ENCODE data around the gene POLR1B.
"Not testable (repeated sequence)": the region's sequence is repeated elsewhere in the genome, so short reads cannot be mapped to it uniquely, and the experiment has no call there.

Gene POLR1B

DNA sequence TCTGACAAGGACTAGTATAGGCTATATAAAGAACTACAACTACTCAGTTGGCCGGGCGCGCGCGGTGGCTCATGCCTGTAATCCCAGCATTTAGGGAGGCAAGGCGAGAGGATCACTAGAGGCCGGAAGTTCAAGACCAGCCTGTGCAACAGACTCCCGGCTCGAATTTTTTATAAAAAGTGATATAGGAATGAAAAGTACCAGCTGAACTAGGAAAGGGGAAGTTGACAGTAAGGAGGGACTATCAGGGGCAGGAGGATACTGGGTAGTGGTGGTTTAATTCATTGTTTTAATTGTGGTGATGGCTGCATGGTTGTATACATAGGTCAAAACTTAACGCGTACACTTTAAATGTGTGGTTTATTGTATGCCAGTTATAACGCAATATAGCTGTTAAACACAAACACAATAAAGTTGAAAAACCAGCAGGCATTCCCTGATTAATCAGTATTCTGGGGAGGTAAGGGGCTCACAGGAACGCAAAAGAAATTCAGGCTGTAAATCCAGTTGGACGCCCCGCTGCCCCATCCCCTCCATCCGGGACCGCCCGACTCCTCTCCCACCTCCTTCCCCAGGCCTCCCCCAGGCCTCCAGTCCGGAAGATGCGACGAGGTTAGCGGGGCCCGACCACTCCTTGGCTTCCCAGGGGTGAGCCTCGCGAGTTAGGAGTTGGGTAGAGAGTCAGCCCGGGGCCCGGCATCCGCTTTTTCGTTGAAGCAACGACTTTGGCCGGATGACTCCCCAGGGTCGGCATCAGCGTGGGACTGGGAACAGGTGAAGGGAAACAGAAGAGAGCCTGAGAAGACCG, 746 bp upstream of the POLR1B start:
- DNase-seq: peak in 1 of 2 donors; percentile 90

- DNase-seq: no peak
Measured at GRCh38 chr2:112542984-112543661, 858 bp downstream of the POLR1B start.

DNA sequence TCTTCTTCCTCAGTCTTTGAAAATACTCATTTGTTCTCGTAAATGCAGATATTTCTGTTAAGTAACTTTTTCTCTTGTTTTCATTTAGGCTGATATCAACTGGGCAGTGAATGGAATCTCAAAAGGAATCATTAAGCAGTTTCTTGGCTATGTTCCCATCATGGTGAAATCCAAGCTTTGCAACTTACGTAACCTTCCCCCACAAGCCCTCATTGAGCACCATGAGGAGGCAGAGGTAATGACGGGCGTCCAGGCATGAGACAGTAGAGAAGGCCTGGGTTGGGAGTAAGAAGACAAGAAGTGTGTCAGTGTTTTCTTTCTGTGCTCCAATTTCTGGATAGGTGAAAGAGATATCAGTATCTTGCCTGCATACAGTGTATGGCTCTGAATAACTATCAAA, 5.1 kb downstream of the POLR1B start:
- no peak for DNase-seq

GRCh38 chr2:112548980-112549379, 6.7 kb downstream of the POLR1B start:
- DNase-seq: no peak

- no peak for DNase-seq
Measured at GRCh38 chr2:112566104-112566503, 23.8 kb downstream of the POLR1B start.

DNA sequence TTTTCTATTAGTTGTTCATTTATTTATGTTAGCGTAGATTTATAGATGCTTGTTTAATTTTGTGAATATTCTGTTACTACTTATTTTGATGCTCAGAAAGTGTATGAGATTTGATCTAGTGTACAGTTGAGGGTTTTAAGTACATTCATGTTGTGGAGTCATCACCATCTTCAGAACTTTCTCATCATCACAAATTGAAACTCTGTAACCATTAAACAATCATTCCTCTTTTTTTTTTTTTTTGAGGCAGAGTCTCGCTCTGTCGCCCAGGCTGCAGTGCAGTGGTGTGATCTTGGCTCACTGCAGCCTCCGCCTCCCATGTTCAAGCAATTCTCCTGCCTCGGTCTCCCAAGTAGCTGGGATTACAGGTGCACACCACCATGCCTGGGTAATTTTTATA, 24.2 kb downstream of the POLR1B start:
- DNase-seq: not testable (repeated sequence)

GRCh38 chr2:112572005-112572404, 29.7 kb downstream of the POLR1B start:
- no peak for DNase-seq

DNA sequence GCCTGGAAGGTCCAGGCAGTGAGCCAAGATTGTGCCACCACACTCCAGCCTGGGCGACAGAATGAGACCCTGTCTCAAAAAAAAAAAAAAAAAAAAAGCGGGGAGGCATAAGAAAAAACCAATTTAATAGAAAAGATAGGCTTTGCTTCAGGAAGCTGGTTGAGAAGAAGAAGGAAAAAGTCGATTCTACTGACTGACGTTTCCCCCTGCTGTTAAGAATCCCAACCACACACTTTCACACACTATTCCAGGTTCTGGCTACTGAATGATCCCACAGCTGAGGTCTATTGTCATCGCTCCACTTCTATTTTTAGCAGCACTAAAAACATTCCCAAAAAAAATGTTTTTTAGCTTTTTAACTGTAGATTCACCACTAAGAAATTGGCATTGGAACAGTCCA, 35.5 kb downstream of the POLR1B start:
- no peak for DNase-seq

- DNase-seq: no peak
Measured at GRCh38 chr2:112579241-112579640, 37.0 kb downstream of the POLR1B start.

DNA sequence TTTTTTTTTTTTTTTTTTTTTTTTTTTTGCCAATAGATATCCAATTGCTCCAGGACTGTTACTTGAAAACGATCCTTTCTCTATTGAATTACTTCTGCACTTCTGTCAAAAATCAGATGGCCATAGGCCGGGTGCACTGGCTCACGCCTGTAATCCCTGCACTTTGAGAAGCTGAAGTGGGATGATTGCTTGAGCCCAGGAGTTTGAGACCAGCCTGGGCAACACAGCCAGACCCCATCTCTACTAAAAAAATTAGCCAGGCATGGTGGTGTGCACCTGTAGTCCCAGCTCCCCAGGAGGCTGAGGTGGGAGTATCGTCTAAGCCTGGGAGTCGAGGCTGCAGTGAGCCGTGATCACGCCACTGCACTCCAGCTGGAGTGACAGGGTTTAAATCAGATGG, 37.8 kb downstream of the POLR1B start:
- no peak for DNase-seq

- peak in 1 of 2 donors; percentile 64 for DNase-seq
Measured at GRCh38 chr2:112582314-112582746, 40.1 kb downstream of the POLR1B start.

- DNase-seq: peak in 1 of 2 donors; percentile 7
Measured at GRCh38 chr2:112583497-112584133, 41.4 kb downstream of the POLR1B start.

- peak; percentile 94 to 99 for DNase-seq
Measured at GRCh38 chr2:112584134-112584890, 42.0 kb downstream of the POLR1B start, which contains the start of gene CHCHD5. Gene CHCHD5 (plus strand): TSS chr2:112584609. CDS start chr2:112584648, 39 bp downstream.

DNA sequence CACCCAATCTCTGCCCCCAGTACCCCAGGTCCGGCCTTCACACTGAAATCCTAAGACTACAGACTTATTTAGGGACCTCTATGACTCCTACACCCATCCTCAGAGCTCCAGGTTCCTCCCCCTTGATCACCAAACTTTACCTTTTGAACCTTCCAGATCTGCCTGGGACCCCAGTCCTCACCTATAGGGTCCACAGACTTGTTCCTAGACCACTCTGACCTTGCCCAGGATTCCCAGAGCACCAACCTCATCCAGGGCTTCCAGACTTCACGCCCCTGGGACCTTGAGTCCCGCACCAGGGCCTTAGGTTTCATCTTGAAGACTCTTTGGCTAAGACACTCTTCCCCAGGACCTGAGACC, 42.6 kb downstream of the POLR1B start:
- no peak for DNase-seq

- no peak for DNase-seq
Measured at GRCh38 chr2:112585400-112585799, 43.1 kb downstream of the POLR1B start.

DNA sequence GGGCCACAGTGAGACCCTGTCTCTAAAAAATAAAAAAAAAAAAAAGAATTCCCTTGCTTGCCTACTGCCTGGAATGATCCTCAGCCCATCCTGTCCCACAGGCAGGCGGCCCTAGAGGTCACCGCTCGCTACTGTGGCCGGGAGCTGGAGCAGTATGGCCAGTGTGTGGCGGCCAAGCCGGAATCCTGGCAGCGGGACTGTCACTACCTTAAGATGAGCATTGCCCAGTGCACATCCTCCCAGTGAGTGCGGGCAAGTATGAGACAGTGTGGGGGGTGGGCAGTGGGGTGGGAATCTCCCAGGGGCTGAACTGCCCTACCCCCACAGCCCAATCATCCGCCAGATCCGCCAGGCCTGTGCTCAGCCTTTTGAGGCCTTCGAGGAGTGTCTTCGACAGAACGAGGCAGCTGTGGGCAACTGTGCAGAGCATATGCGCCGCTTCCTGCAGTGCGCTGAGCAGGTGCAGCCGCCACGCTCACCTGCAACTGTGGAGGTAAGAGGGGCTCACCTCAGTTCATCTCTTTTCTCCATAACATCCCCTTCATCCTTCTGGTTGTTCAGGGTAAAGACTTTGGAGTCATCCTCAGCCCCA, 43.7 kb downstream of the POLR1B start:
- no peak for DNase-seq

DNA sequence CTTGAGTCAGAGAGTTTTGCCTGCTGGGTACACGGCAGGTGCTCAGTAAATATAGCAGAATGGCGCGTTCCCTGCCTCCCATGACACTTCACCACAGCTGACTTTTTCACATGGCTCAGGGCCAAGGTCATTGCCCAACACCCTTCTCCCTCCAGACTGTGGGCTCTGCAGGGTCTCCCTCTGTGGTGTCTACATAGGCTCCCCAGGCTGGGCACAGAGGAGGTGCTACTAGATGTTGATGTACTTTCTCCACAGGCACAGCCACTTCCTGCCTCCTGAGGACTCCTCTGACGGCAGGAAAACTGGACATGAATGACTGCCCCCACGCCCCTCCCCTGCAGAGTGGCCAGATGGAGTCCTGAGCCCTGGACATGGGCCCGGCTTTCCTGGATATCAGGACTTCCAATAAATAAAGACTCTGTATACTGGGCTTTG, 46.4 kb downstream of the POLR1B start:
- DNase-seq: no peak

GRCh38 chr2:112591413-112591812, 49.1 kb downstream of the POLR1B start:
- DNase-seq: no peak

- DNase-seq: no peak
Measured at GRCh38 chr2:112593736-112594135, 51.5 kb downstream of the POLR1B start.

GRCh38 chr2:112597537-112598322, 55.5 kb downstream of the POLR1B start:
- DNase-seq: no peak

- no peak for DNase-seq
Measured at GRCh38 chr2:112600634-112601033, 58.4 kb downstream of the POLR1B start.

DNA sequence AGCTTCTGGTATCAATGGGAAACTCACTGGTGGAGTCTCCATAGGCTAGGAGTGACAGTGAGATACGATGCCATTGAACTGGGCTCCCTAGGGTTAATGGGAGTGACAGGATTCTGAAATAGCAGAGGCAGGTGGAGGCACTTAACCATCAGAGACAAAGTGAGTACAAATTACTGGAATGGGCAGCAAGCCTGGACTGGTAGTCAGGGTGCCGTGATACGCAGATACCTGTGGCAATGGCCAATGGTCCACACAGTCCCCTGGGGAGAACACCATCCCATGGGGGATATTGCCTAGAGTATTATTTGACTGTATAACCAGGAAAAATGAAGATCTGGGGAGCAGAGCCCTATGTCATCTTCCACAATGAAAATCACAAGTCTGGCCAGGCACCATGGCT, 59.5 kb downstream of the POLR1B start:
- DNase-seq: no peak
